Measurements from ENCODE around the gene DNAI2.
"Not testable (repeated sequence)": the region's sequence is repeated elsewhere in the genome, so short reads cannot be mapped to it uniquely, and the experiment has no call there.

DNAI2 gene

GRCh38 chr17:74244128-74244527 is 29.9 kb upstream of the DNAI2 start:
- no peak for DNase-seq (ENCODE audit: extremely low read depth in 1 of 2, low read depth in 1 of 2)

GRCh38 chr17:74244548-74244947 is 29.5 kb upstream of the DNAI2 start:
- DNase-seq (ENCODE audit: extremely low read depth in 1 of 2, low read depth in 1 of 2): no peak

GRCh38 chr17:74245145-74245831 is 28.7 kb upstream of the DNAI2 start:
- no peak for DNase-seq (ENCODE audit: extremely low read depth in 1 of 2, low read depth in 1 of 2)

GRCh38 chr17:74245871-74246270 is 28.2 kb upstream of the DNAI2 start:
- no peak for DNase-seq (ENCODE audit: extremely low read depth in 1 of 2, low read depth in 1 of 2)

- no peak for DNase-seq (ENCODE audit: extremely low read depth in 1 of 2, low read depth in 1 of 2)
Observed at GRCh38 chr17:74249590-74250270, 24.3 kb upstream of the DNAI2 start.

- no peak for DNase-seq (ENCODE audit: extremely low read depth in 1 of 2, low read depth in 1 of 2)
Observed at GRCh38 chr17:74250324-74250995, 23.6 kb upstream of the DNAI2 start.

GRCh38 chr17:74251051-74251450 is 23.0 kb upstream of the DNAI2 start:
- no peak for DNase-seq (ENCODE audit: extremely low read depth in 1 of 2, low read depth in 1 of 2)

- DNase-seq (ENCODE audit: extremely low read depth in 1 of 2, low read depth in 1 of 2): no peak
Observed at GRCh38 chr17:74251569-74251968, 22.5 kb upstream of the DNAI2 start.

- no peak for DNase-seq (ENCODE audit: extremely low read depth in 1 of 2, low read depth in 1 of 2)
Observed at GRCh38 chr17:74252211-74252610, 21.8 kb upstream of the DNAI2 start.

GRCh38 chr17:74253036-74253435 is 21.0 kb upstream of the DNAI2 start:
- no peak for DNase-seq (ENCODE audit: extremely low read depth in 1 of 2, low read depth in 1 of 2)

GRCh38 chr17:74257311-74257710 is 16.7 kb upstream of the DNAI2 start:
- no peak for DNase-seq (ENCODE audit: extremely low read depth in 1 of 2, low read depth in 1 of 2)

- DNase-seq (ENCODE audit: extremely low read depth in 1 of 2, low read depth in 1 of 2): no peak
Observed at GRCh38 chr17:74259667-74260524, 14.1 kb upstream of the DNAI2 start.

GRCh38 chr17:74260525-74260850 is 13.5 kb upstream of the DNAI2 start:
- DNase-seq (ENCODE audit: extremely low read depth in 1 of 2, low read depth in 1 of 2): no peak

- DNase-seq (ENCODE audit: extremely low read depth in 1 of 2, low read depth in 1 of 2): no peak
Observed at GRCh38 chr17:74262601-74263000, 11.4 kb upstream of the DNAI2 start.

GRCh38 chr17:74267054-74267453 is 7.0 kb upstream of the DNAI2 start:
- DNase-seq (ENCODE audit: extremely low read depth in 1 of 2, low read depth in 1 of 2): not testable (repeated sequence)

- no peak for DNase-seq (ENCODE audit: extremely low read depth in 1 of 2, low read depth in 1 of 2)
Observed at GRCh38 chr17:74267579-74267978, 6.5 kb upstream of the DNAI2 start.

- DNase-seq (ENCODE audit: extremely low read depth in 1 of 2, low read depth in 1 of 2): no peak
Observed at GRCh38 chr17:74267987-74268499, 6.0 kb upstream of the DNAI2 start.

GRCh38 chr17:74268558-74268957 is 5.5 kb upstream of the DNAI2 start:
- DNase-seq (ENCODE audit: extremely low read depth in 1 of 2, low read depth in 1 of 2): no peak

GRCh38 chr17:74270333-74270732 is 3.7 kb upstream of the DNAI2 start:
- DNase-seq (ENCODE audit: extremely low read depth in 1 of 2, low read depth in 1 of 2): no peak

- DNase-seq (ENCODE audit: extremely low read depth in 1 of 2, low read depth in 1 of 2): no peak
Observed at GRCh38 chr17:74271281-74271680, 2.8 kb upstream of the DNAI2 start.

- no peak for DNase-seq (ENCODE audit: extremely low read depth in 1 of 2, low read depth in 1 of 2)
Observed at GRCh38 chr17:74271901-74272561, 2.0 kb upstream of the DNAI2 start.
